Retinal pigment epithelial cell (primary cell): ENCODE results near the gene BAZ1B.

Experiments
- DNase-seq: peaks from one replicate; pipeline ENCODE4 v3.0.0-alpha.2; 2010; ENCODE audit warnings: low read depth
- H3K4me3 ChIP-seq: 2 replicates; pipeline ENCODE4 v1.5.1; 2011; ENCODE audit warnings: mild to moderate bottlenecking, low read length, control low read depth, moderate library complexity
- TF ChIP-seq, protein P1 (sequence below): conservative IDR thresholded peaks from 2 replicates; pipeline ENCODE4 v1.5.1; 2011; ENCODE audit warnings: low read depth, low read length, control low read depth, inconsistent platforms

The BAZ1B gene, protein sequence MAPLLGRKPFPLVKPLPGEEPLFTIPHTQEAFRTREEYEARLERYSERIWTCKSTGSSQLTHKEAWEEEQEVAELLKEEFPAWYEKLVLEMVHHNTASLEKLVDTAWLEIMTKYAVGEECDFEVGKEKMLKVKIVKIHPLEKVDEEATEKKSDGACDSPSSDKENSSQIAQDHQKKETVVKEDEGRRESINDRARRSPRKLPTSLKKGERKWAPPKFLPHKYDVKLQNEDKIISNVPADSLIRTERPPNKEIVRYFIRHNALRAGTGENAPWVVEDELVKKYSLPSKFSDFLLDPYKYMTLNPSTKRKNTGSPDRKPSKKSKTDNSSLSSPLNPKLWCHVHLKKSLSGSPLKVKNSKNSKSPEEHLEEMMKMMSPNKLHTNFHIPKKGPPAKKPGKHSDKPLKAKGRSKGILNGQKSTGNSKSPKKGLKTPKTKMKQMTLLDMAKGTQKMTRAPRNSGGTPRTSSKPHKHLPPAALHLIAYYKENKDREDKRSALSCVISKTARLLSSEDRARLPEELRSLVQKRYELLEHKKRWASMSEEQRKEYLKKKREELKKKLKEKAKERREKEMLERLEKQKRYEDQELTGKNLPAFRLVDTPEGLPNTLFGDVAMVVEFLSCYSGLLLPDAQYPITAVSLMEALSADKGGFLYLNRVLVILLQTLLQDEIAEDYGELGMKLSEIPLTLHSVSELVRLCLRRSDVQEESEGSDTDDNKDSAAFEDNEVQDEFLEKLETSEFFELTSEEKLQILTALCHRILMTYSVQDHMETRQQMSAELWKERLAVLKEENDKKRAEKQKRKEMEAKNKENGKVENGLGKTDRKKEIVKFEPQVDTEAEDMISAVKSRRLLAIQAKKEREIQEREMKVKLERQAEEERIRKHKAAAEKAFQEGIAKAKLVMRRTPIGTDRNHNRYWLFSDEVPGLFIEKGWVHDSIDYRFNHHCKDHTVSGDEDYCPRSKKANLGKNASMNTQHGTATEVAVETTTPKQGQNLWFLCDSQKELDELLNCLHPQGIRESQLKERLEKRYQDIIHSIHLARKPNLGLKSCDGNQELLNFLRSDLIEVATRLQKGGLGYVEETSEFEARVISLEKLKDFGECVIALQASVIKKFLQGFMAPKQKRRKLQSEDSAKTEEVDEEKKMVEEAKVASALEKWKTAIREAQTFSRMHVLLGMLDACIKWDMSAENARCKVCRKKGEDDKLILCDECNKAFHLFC (N-terminal part only)

DNA sequence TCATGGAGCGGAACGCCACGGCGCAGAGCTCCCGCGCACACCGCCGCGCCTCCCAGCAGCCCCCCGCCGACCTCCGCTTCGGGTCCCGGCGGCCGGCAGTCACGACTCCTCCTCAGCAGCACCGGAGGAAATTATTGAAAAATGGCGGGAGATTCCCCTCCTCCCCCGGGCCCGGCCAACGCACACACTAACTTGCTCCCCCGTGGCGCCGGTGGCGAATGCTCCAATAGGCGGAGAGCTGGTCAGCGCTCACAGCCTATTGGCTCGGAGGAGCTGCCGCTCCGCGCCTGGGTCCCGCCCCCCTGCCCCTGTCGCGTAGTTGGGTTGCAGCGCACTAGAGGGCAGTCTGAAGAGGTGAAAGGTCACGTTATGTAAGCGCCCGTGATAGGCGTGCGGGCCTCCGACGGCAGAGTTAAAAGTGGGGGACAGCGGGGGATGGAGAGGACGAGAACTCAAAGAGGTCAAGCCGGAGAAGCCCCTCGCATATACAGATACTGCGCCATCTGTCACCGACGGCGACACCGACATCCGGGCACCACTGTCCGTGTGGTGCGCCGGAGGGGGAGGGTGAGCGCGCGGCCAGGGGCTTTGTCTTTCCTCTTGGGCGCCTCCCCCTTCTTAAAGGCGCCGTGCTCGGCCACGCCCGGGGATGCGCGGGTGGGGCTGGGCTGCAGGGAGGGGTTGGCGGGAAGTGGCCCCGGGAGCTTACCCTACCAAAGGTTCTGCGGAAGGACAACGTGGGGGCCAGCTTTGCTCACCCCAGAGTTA is at the start of gene BAZ1B:
Gene BAZ1B, minus strand, starts transcription at position 189 of the 768 bp plus-strand sequence. CDS start 360 bp downstream, outside the sequence.
- H3K4me3 ChIP-seq, result peak within 1 kb of the TSS; percentile 77
- DNase-seq, result peak; percentile 92
- TF ChIP-seq, protein P1, sequence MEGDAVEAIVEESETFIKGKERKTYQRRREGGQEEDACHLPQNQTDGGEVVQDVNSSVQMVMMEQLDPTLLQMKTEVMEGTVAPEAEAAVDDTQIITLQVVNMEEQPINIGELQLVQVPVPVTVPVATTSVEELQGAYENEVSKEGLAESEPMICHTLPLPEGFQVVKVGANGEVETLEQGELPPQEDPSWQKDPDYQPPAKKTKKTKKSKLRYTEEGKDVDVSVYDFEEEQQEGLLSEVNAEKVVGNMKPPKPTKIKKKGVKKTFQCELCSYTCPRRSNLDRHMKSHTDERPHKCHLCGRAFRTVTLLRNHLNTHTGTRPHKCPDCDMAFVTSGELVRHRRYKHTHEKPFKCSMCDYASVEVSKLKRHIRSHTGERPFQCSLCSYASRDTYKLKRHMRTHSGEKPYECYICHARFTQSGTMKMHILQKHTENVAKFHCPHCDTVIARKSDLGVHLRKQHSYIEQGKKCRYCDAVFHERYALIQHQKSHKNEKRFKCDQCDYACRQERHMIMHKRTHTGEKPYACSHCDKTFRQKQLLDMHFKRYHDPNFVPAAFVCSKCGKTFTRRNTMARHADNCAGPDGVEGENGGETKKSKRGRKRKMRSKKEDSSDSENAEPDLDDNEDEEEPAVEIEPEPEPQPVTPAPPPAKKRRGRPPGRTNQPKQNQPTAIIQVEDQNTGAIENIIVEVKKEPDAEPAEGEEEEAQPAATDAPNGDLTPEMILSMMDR, result no peak

DNA sequence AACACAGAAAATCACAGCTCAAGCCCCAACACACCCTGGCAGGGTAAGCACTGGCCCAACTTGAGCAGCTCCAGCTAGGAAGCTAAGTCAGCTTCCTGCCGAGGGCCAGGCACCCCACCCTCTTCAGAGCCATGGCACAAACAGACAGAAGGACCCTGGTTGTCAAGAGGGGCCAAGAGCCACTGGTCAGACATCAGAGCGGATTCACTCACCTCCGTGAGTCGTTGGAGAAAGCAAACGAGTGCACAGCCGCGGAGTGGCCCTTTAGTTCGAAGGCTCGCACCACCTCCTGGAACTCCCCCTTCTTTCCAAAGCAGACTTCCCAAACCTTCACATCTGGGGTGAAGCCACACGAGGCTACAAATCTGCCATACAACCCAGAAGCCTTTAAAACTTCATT is 48.9 kb upstream of the BAZ1B start:
- TF ChIP-seq, protein P1, result no peak
- H3K4me3 ChIP-seq, result no peak overlapping the region

DNA sequence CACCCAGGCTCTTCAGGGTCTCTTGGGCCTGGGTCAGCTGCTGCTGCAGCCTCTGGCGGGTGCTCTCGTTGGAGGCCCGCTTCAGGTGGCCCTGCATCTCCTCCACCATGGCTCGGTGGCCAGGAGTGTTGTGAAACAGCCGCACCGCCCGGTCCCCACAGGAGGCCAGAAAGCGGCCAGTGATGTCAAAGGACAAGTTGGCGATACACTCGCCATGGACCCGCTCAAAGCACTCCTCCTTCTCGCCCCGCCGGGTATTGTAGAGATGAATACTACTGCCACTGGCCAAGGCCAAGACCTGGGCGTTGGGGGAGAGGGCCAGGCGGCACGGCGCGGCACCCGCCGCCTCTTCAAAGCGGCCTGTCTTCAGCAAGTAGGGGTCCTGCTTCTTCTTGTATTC is 48.4 kb upstream of the BAZ1B start:
- no peak overlapping the region for H3K4me3 ChIP-seq
- TF ChIP-seq, protein P1, result no peak
- no peak for DNase-seq

More for the DNA sequence above, 48.9 kb upstream of the BAZ1B start:
- DNase-seq, result no peak

DNA sequence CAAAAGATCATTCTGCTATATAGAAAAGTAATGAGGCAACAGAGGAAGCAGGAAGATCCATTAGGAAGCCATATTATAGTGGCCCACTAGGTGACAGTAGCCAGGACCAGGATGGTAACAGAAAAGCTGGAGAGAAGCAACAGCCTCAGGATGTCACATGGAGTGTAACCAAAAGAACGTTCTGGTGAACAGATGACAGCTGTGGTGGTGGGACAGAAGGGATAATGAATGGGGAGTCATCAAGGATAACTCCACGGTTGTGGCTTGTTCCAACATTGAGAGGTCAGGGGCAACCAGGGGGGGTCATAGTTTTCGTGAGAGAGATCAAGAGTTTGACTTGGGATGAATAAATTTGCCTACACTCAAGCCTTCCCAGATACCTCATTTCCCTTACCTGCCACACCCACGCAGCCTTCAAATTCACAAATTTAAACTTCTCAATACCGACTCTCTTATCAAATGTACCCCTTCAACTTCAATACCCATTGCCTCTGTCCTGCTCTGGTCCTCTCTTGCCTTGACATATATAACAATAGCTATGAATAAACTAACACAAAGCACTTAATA is 47.0 kb upstream of the BAZ1B start:
- TF ChIP-seq, protein P1, result no peak
- no peak overlapping the region for H3K4me3 ChIP-seq
- DNase-seq, result no peak

DNA sequence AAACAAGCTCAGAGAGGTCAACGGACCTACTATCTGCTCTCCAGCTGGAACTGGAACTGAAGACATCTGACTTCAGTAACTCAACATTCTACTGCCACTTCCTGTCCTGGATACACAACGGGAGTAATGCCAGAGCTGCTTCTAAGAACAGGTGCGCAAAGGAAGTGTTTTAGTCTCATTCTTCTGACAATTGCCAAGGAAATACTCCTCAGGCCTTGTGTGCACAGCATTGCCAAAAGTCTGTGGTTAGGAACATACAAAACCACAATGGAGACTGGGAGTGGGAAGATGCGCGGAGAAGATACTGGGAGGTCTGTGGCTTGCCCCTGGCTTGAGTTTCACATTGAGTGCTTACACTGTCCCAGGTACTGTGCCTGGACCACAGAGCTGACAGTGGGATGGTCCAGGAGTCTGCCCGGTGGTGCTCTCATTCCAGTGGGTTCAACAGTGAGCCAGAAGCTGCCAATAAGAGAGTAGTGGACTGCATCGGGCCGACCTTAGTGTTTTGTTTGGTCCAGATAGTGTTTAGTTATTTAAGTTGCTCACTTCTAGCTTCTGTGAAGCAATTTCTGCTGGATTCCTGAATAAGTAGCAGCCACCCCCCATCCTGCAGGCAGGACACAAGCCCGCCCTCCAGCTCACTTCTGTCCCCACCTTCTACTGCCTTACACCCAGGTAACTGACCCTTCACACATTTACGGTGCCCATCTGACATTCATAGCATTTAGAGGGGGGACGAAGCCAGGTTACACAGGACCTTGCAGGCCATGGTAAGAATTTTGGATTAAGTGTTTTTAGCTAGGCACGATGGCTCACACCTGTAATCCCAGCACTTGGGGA is 46.0 kb upstream of the BAZ1B start:
- DNase-seq, result no peak
- H3K4me3 ChIP-seq, result no peak overlapping the region
- TF ChIP-seq, protein P1, result no peak
